Activated CD4-positive, alpha-beta memory T cell treated with anti-CD3 and anti-CD28 coated beads, Interleukin-2, amount 10 ng/mL, durations not matched to agents 7 days and 5 days (primary cell): ENCODE results near the gene CTNNAL1. TPM values are rescaled to one million over a fixed set of nuclear protein-coding genes. Genes with fewer than 3 reads are reported as not detected.
"Not testable (repeated sequence)": the region's sequence is repeated elsewhere in the genome, so short reads cannot be mapped to it uniquely, and the experiment has no call there.

ENCODE experiments used
- CTCF ChIA-PET: fragments of 350-600 bp; sonication (Branson Sonifier 250); formaldehyde crosslinking; loops from one replicate; lab custom pipeline; 2021; ENCODE audit warnings: antibody characterized with exemption, inconsistent platforms; lab: Charles Lee
- POLR2A ChIA-PET: fragments of 350-600 bp; sonication (Branson Sonifier 250); formaldehyde crosslinking; loops from one replicate; lab custom pipeline; 2021; ENCODE audit warnings: antibody characterized with exemption; lab: Charles Lee
- DNase-seq: peaks from one replicate; pipeline ENCODE4 v3.0.0-alpha.2; 2020
- H3K27ac Mint-ChIP-seq: one replicate; pipeline ENCODE4 v1.8.0; 2021; ENCODE audit warnings: mild to moderate bottlenecking, mixed read lengths
- H3K27me3 Mint-ChIP-seq: one replicate; pipeline ENCODE4 v1.8.0; 2021; ENCODE audit warnings: mixed read lengths
- H3K36me3 Mint-ChIP-seq: one replicate; pipeline ENCODE4 v1.8.0; 2021; ENCODE audit warnings: low read depth, mixed read lengths
- H3K4me1 Mint-ChIP-seq: one replicate; pipeline ENCODE4 v1.8.0; 2021; ENCODE audit warnings: mixed read lengths
- H3K4me3 Mint-ChIP-seq: one replicate; pipeline ENCODE4 v1.8.0; 2021; ENCODE audit warnings: mild to moderate bottlenecking, mixed read lengths
- H3K9me3 Mint-ChIP-seq: one replicate; pipeline ENCODE4 v1.8.0; 2021; ENCODE audit warnings: mixed read lengths
- total RNA-seq, 2 experiments: library from RNA; stranded (reverse); gene quantifications; one replicate each; pipeline ENCODE4 v1.2.3, GENCODE V29; 2021

CTNNAL1 gene
- total RNA-seq, 2 experiments from 2014 or later = 13.2 to 13.3 TPM

DNA sequence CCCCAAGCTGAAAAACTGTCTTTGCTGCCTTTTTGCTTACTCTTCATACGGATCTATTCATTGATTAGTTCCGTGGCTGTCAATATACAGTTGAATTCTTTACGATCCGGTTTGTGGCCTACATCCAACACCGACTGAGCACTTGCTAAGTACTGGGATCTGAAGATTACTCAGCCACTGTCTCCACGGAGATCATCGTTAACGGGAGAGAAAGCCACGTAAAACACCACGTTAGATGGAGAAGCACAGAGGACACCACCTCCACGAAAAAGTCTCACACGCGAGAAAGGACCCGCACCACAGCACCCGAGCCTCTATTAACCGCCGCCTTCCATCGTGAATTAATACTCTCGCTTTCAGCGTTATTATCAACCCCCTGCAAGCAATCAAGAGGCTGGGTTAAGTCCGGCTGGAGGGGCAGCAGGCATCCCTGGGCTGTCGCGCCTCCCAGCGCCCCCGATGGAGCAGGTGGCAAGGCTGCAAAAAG, 80.0 kb downstream of the CTNNAL1 start:
- Mint-ChIP-seq H3K9me3 (no peaks in the 10 kb centered on the region), H3K36me3 (peaks cover 16% of the 10 kb centered on the region), H3K27ac (peak overlapping the region; percentile 96), H3K4me3 (peak overlapping the region; percentile 97), H3K4me1 (peaks cover 41% of the 10 kb centered on the region), H3K27me3 (no peaks in the 10 kb centered on the region)
- POLR2A ChIA-PET = interaction anchor here (0.9 kb wide), 1 partner anchor 13 kb away, joined by 3 read pairs; no protein-coding TSS in a partner anchor
- DNase-seq = peak; percentile 18
- CTCF ChIA-PET = interaction anchor here (1.0 to 1.2 kb wide), 2 partner anchors 21 to 32 kb away, joined by 3 read pairs; no protein-coding TSS in a partner anchor

DNA sequence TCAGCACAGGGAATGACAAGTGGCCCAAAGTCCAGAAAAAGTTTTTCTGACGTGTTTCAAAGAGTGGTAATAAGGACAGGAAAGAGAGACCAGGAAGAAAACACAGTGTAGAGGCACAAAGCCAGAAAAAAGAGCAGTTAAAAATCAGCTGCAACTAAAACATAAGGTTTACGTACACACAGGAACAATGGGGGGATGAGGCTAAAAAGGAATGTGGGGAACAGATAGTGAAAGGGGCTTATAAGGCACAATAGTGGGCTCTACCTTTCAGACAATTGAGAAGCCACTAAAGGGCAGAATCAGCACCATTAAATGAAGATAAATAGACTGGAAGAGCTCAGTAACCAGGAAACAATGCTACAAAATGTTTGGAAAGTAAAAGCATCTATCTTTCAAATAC, 84.9 kb downstream of the CTNNAL1 start:
- no peak overlapping the region for H3K4me3 Mint-ChIP-seq
- H3K27ac Mint-ChIP-seq = no peak overlapping the region
- DNase-seq = no peak
- peaks cover 25% of the 10 kb centered on the region for H3K4me1 Mint-ChIP-seq
- H3K36me3 Mint-ChIP-seq = peaks cover 48% of the 10 kb centered on the region
- POLR2A ChIA-PET = no interaction called here
- no peaks in the 10 kb centered on the region for H3K27me3 Mint-ChIP-seq
- CTCF ChIA-PET = no interaction called here
- H3K9me3 Mint-ChIP-seq = no peaks in the 10 kb centered on the region

DNA sequence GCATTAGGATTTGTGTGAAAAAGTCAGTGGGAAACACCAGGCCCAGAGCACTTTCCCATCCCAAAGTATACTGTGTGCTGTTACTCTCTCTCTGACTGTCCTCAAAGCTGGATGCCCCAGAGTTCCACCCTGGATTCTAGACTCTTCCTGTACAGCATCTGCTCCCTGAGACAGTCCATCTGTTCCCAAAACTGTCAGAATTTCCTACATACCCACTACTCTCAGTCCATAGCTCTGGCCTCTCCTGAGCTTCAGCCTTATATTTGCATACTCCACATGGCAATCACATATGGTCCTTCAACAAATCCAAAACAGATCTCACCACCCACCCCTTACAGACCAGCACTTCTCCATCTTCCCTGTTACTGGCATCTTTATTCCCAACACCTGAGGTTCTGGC, 88.8 kb downstream of the CTNNAL1 start:
- DNase-seq = no peak
- POLR2A ChIA-PET = no interaction called here
- Mint-ChIP-seq H3K4me1 (peaks cover 5% of the 10 kb centered on the region), H3K27me3 (no peaks in the 10 kb centered on the region), H3K36me3 (peaks cover 53% of the 10 kb centered on the region), H3K4me3 (no peak overlapping the region), H3K9me3 (no peaks in the 10 kb centered on the region), H3K27ac (no peak overlapping the region)
- CTCF ChIA-PET = no interaction called here

DNA sequence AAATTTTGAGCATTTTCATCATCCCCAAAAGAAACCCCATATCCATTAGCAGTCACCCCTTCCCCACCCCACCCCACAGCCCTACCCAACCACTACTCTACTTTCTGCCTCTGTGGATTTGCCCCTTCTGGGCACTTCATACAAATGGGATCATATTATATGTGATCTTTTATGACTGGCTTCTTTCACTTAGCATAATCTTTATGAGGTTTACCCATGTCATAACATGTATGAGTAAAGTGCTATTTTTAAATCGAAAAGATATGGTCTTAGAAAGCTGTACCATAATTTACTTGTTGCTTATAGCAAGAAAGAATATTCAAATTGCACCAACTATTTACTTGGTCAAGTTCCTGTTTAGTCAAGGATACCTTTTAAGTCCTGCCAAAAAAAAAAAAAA, 92.1 kb downstream of the CTNNAL1 start:
- Mint-ChIP-seq H3K4me3 (no peak overlapping the region), H3K27me3 (no peaks in the 10 kb centered on the region), H3K27ac (no peak overlapping the region), H3K9me3 (no peaks in the 10 kb centered on the region), H3K4me1 (no peaks in the 10 kb centered on the region), H3K36me3 (peaks cover 49% of the 10 kb centered on the region)
- POLR2A ChIA-PET = interaction anchor here (1.4 kb wide), 1 partner anchor 12 kb away, joined by 3 read pairs; the partner anchor contains the start of gene ELP1
- CTCF ChIA-PET = interaction anchor here (0.8 kb wide), 1 partner anchor 33 kb away, joined by 3 read pairs; no protein-coding TSS in a partner anchor
- DNase-seq = no peak

DNA sequence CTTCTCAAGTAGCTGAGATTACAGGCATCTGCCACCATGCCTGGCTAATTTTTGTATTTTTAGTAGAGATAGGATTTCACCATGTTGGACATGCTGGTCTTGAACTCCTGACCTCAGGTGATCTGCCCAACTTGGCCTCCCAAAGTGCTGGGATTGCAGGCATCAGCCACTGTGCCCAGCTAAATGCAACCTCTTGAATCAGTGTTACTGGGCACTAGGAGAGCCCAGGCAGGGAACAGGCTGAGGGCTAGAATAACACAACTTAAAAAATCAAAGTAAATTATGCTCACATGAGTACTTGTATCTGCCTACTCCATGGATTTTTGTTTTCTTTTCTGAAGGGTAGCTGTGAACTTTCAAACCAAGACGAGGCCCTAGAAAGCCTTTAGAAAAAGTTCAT, 92.9 kb downstream of the CTNNAL1 start:
- H3K27ac Mint-ChIP-seq, H3K4me3 Mint-ChIP-seq, DNase-seq, H3K4me1 Mint-ChIP-seq, H3K9me3 Mint-ChIP-seq, H3K27me3 Mint-ChIP-seq: not testable (repeated sequence)
- ChIA-PET CTCF (interaction anchor here (0.7 kb wide), 1 partner anchor 31 kb away, joined by 3 read pairs; no protein-coding TSS in a partner anchor), POLR2A (interaction anchor here (1.4 kb wide), 1 partner anchor 13 kb away, joined by 3 read pairs; the partner anchor contains the start of gene ELP1)
- H3K36me3 Mint-ChIP-seq = peaks cover 50% of the 10 kb centered on the region

DNA sequence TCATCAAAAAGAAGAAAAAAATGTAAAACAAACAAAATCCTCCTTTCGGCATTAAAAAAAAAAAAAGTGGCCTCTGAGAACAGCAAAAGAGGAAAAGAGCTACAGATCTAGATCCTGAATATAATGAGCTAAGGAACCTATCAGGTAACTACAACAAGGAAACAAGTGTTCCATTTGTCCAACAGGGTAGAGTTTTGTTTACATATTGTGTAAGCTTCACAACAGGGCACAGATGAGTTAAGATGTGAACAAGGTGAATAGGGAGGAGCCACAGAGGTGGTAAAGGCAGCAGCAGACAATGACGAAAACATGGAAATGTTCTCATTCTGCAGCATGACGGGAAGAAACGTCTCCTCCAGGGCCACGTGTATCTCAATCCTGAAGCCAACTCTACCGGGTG, 93.8 kb downstream of the CTNNAL1 start:
- Mint-ChIP-seq H3K9me3 (no peaks in the 10 kb centered on the region), H3K27ac (no peak overlapping the region), H3K4me3 (no peak overlapping the region), H3K4me1 (no peaks in the 10 kb centered on the region), H3K27me3 (no peaks in the 10 kb centered on the region), H3K36me3 (peaks cover 43% of the 10 kb centered on the region)
- ChIA-PET POLR2A (interaction anchor here (1.4 kb wide), 1 partner anchor 14 kb away, joined by 3 read pairs; the partner anchor contains the start of gene ELP1), CTCF (no interaction called here)
- no peak for DNase-seq

DNA sequence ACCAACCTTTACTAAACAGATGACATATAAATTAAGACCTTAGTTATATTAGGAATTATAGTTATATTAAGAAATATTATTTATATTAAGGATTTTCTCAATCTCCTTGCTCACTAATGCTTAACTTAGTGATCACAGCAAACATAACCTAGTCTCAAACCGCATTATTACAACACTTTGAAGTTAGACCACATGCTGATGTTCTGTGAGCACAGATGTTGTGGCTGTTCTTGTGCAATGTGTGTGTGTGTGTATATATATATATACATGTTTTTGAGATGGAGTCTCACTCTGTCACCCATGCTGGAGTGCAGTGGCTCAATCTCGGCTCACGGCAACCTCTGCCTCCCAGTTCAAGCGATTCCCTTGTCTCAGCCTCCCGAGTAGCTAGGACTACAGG, 99.9 kb downstream of the CTNNAL1 start:
- Mint-ChIP-seq H3K27me3 (no peaks in the 10 kb centered on the region), H3K9me3 (no peaks in the 10 kb centered on the region), H3K4me3 (no peak overlapping the region), H3K4me1 (peaks cover 13% of the 10 kb centered on the region), H3K27ac (no peak overlapping the region), H3K36me3 (peaks cover 39% of the 10 kb centered on the region)
- POLR2A ChIA-PET = no interaction called here
- DNase-seq = no peak
- CTCF ChIA-PET = no interaction called here

DNA sequence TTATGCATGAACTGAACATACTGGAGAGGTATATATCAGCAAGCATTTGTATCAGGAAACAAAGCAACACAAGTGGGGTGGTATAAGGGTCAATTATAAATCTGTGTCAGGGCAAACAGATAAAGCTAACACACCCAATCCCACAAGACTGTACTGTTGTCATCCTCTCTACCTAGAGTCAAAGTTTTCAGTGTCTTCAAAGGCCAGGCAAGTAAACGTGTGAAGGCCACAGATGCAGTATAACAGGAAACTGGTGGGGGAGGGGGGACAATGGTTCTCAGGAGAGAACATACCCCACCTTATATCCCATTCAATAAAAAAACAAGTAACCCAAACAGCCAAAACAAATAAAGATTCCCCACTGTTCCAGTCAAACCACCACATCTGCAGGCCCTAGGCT, 101.5 kb downstream of the CTNNAL1 start:
- ChIA-PET POLR2A (no interaction called here), CTCF (no interaction called here)
- no peaks in the 10 kb centered on the region for H3K27me3 Mint-ChIP-seq
- no peak overlapping the region for H3K4me3 Mint-ChIP-seq
- H3K4me1 Mint-ChIP-seq = peaks cover 13% of the 10 kb centered on the region
- no peak for DNase-seq
- H3K9me3 Mint-ChIP-seq = no peaks in the 10 kb centered on the region
- peaks cover 41% of the 10 kb centered on the region for H3K36me3 Mint-ChIP-seq
- H3K27ac Mint-ChIP-seq = peak overlapping the region; percentile 7

DNA sequence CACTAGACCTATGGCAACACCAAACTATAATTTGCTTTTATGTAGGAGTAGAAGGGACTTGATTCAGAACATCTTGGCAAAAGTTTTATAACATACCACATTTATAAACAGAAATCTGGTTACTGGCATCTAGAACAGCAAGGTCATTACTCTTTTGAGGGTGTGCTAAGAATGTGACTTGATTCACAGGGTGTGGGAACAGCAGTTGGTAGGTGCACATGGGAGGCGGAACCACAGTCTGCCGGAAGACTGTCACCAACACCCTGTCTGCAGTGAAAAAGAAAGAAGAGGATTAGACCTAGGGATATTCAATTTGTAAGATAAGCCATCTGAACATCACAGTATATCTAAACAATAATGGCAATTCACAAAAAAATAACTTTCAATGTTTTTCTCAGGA, 102.4 kb downstream of the CTNNAL1 start:
- H3K27me3 Mint-ChIP-seq = no peaks in the 10 kb centered on the region
- H3K4me1 Mint-ChIP-seq = peaks cover 13% of the 10 kb centered on the region
- H3K27ac Mint-ChIP-seq = no peak overlapping the region
- DNase-seq = no peak
- ChIA-PET POLR2A (no interaction called here), CTCF (interaction anchor here (1.8 kb wide), 1 partner anchor 13 kb away, joined by 4 read pairs; no protein-coding TSS in a partner anchor)
- peaks cover 41% of the 10 kb centered on the region for H3K36me3 Mint-ChIP-seq
- H3K9me3 Mint-ChIP-seq = no peaks in the 10 kb centered on the region
- no peak overlapping the region for H3K4me3 Mint-ChIP-seq

DNA sequence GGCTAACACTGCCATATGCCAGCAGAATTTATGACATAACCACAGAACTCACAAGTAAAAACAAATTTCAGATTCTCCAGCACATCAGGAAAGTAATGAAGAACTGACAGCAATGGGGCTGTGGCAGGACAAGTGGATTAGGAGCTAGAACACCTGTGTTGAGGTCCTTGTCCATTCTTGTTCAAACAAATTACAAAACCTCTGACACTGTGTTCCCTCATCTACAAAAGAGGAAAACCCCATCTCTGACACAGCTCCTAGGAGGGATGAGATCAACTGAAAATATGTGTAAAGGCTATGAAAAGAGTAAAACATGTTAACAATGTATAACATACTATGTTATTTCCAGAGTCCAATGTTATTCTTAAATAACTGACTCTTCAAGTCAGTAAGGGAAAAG, 102.9 kb downstream of the CTNNAL1 start:
- ChIA-PET CTCF (interaction anchor here (1.8 kb wide), 1 partner anchor 12 kb away, joined by 4 read pairs; no protein-coding TSS in a partner anchor), POLR2A (no interaction called here)
- Mint-ChIP-seq H3K36me3 (peaks cover 36% of the 10 kb centered on the region), H3K27ac (no peak overlapping the region), H3K9me3 (no peaks in the 10 kb centered on the region), H3K27me3 (no peaks in the 10 kb centered on the region), H3K4me3 (no peak overlapping the region), H3K4me1 (peaks cover 13% of the 10 kb centered on the region)
- no peak for DNase-seq

DNA sequence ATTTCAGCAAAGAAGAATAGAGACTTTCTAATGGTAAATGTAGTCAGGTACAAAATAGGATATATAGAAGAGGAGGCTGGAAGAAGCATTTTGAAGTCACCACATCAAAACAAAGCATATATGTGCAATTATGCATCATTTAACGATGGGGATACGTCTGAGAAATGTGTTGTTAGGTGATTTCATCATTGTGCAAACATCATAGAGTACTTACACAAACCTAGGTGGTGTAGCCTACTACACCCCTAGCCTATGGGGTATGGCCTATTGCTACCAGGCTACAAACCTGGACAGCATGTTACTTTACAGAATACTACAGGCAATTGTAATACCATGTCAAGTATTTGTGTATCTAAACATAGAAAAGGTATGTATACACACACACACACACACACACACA, 107.8 kb downstream of the CTNNAL1 start:
- no peak overlapping the region for H3K27ac Mint-ChIP-seq
- no peaks in the 10 kb centered on the region for H3K27me3 Mint-ChIP-seq
- ChIA-PET POLR2A (no interaction called here), CTCF (no interaction called here)
- DNase-seq = no peak
- no peak overlapping the region for H3K4me3 Mint-ChIP-seq
- no peaks in the 10 kb centered on the region for H3K9me3 Mint-ChIP-seq
- peaks cover 49% of the 10 kb centered on the region for H3K36me3 Mint-ChIP-seq
- H3K4me1 Mint-ChIP-seq = peaks cover 2% of the 10 kb centered on the region

DNA sequence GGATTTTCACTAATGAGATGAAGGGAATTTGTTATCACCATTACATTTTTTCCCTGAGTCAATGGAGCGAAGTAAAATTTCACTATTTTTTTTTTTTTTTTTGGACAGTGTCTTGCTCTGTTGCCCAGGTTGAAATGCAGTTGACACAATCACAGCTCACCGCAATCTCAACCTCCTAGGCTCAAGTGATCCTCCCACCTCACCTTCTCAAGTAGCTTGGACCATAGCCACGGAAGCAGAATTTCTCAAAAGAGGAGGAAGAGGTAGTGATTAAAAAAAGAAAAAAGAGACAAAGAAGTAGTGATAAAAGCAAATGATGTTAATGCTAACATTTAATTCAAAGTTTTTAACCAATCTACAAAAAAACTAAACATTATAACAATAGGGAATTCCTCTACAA, 109.1 kb downstream of the CTNNAL1 start:
- H3K4me1 Mint-ChIP-seq = peaks cover 2% of the 10 kb centered on the region
- no peaks in the 10 kb centered on the region for H3K9me3 Mint-ChIP-seq
- CTCF ChIA-PET = interaction anchor here (0.7 kb wide), 1 partner anchor 216 kb away, joined by 3 read pairs; no protein-coding TSS in a partner anchor
- no peaks in the 10 kb centered on the region for H3K27me3 Mint-ChIP-seq
- no peak overlapping the region for H3K27ac Mint-ChIP-seq
- H3K36me3 Mint-ChIP-seq = peaks cover 49% of the 10 kb centered on the region
- POLR2A ChIA-PET = no interaction called here
- H3K4me3 Mint-ChIP-seq = no peak overlapping the region
- no peak for DNase-seq

DNA sequence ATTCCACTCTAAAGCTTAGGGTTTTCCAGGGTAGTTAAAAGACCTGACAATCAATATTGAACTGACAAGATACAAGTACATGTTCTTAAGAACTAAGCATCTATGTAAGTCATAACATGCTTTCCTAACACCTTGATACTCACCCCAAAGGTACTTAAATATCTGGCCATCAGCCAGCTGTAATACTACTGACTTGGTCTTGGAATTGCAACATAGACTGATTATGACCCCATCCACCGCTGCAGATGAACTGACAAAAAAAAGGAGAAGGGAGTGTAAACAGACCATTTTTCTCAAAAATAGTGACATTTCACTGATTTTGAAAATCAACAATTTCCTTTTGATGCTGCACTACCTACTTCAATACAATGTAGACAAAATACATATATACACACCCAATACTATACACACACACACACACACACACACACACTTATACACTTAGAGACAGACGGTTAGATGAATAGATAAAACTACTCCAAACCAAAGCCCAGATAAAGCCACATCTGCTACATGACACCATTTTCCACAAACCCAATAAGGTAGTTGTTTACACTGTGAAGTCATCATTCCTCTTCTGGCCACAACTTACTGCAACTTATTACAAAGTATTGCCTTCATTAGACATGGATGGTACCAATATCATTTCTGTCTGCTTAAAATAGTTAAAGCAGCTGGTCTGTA, 109.7 kb downstream of the CTNNAL1 start:
- no peak for DNase-seq
- no peak overlapping the region for H3K27ac Mint-ChIP-seq
- no peaks in the 10 kb centered on the region for H3K9me3 Mint-ChIP-seq
- ChIA-PET CTCF (no interaction called here), POLR2A (no interaction called here)
- peaks cover 47% of the 10 kb centered on the region for H3K36me3 Mint-ChIP-seq
- H3K27me3 Mint-ChIP-seq = no peaks in the 10 kb centered on the region
- peaks cover 2% of the 10 kb centered on the region for H3K4me1 Mint-ChIP-seq
- no peak overlapping the region for H3K4me3 Mint-ChIP-seq
